ENCODE data around the gene PTPRN2.

Gene PTPRN2

GRCh38 chr7:157951300-157952049, 636.1 kb downstream of the PTPRN2 start:
- Histone ChIP-seq H3K27ac (no peak overlapping the region), H3K4me3 (no peak overlapping the region)
- peak; percentile 49 for DNase-seq (ENCODE audit: low spot score)
- TF ChIP-seq CTCF (IDR thresholded peaks at IDR 0.05), result no peak

GRCh38 chr7:157949711-157950110, 637.9 kb downstream of the PTPRN2 start:
- no peak for DNase-seq (ENCODE audit: low spot score)
- TF ChIP-seq CTCF (IDR thresholded peaks at IDR 0.05), result no peak

DNA sequence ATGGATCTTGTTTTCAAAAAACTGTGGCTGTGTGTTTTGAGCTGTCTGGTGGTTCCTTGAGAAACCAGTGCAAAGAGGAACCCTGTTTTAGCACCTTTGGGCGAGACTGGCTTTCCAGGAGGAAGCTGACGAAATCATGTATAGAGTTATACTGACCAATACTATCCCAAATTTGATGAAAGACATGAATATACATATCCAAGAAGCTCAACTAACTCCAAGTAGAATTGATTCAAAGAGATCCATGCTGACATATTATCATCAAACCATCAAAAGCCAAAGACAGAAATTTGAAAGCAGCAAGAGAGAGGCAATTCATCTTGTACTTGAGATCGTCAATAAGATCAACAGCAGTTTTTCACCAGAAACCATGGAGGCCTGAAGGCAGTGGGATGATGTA, 640.1 kb downstream of the PTPRN2 start:
- Histone ChIP-seq H3K4me3 (no peak overlapping the region), H3K27ac (no peak overlapping the region)
- TF ChIP-seq CTCF (IDR thresholded peaks at IDR 0.05), result no peak
- DNase-seq (ENCODE audit: low spot score), result no peak

More at GRCh38 chr7:157949711-157950110, 637.9 kb downstream of the PTPRN2 start:
- H3K27ac ChIP-seq, result no peak overlapping the region
- H3K4me3 ChIP-seq, result no peak overlapping the region

- TF ChIP-seq CTCF (IDR thresholded peaks at IDR 0.05), result no peak
- H3K4me3 ChIP-seq, result no peak overlapping the region
- no peak for DNase-seq (ENCODE audit: low spot score)
- no peak overlapping the region for H3K27ac ChIP-seq
Measured at GRCh38 chr7:157946398-157947060, 641.1 kb downstream of the PTPRN2 start.

DNA sequence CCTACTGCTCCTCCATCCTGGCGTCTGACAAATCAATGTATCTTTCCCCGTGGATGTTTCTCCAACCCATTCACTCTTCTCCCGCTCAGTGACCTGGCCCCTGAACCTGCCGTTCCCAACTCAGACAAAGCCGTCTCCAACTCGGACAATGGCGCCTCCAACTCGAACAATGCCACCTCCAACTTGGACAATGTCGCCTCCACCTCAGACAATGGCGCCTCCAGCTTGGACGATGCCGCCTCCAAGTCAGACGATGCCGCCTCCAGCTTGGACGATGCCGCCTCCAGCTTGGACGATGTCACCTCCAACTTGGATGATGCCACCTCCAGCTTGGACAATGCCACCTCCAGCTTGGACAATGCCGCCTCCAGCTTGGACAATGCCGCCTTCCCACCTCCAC, 642.2 kb downstream of the PTPRN2 start:
- DNase-seq (ENCODE audit: low spot score), result peak; percentile 58
- TF ChIP-seq CTCF (IDR thresholded peaks at IDR 0.05), result no peak
- Histone ChIP-seq H3K4me3 (no peak overlapping the region), H3K27ac (no peak overlapping the region)

DNA sequence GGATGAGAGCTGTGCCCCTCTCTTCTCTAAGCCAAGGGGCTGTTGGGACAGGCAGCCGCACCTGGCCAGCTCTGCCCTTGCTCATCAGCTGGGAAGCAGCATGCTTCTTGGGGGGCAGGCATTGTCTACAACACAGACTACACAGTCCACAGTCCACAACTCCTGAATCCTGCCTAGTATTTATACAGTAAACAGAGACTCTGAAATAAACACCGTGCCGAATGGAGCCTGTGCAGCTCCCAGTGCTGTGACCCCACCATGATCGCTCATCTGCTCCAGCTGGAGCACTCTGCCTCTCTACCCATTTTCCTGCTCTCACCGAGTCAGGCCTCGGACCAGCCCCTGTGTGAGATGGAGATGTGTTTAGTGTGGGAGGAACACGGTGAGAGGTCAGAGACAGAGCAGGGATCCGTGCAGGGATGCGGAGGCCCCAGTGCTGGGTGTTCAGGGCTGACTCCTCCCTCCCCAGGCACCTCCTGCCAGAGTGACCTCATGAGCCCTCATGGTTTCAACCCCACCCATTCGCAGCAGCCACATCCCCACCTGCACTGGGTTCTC, 642.8 kb downstream of the PTPRN2 start:
- no peak for TF ChIP-seq CTCF (IDR thresholded peaks at IDR 0.05)
- Histone ChIP-seq H3K27ac (no peak overlapping the region), H3K4me3 (no peak overlapping the region)
- peak; percentile 47 for DNase-seq (ENCODE audit: low spot score)
